Suprapubic skin (tissue), 4 donors: ENCODE data around the gene ADSS2.

Source experiments
- CTCF ChIP-seq, 2 donors: fragments of 200-600 bp in 1 of 2; fragments of 450-650 bp in 1 of 2; sonication (generic) in 1 of 2; IDR thresholded peaks; one replicate each; pipeline ENCODE4 v1.5.1; 2016 to 2019; ENCODE audit warnings: antibody characterized with exemption in 2 of 2, mild to moderate bottlenecking in 1 of 2, moderate library complexity in 1 of 2
- EP300 ChIP-seq: sonication (generic); formaldehyde crosslinking; IDR thresholded peaks from one replicate; pipeline ENCODE4 v1.6.1; 2017; ENCODE audit warnings: antibody characterized with exemption
- POLR2A ChIP-seq, 2 donors: fragments of 450-650 bp; IDR thresholded peaks; one replicate each; pipeline ENCODE4 v1.6.1; 2017; ENCODE audit warnings: antibody characterized with exemption in 2 of 2, mild to moderate bottlenecking in 2 of 2, moderate library complexity in 2 of 2
- POLR2AphosphoS5 ChIP-seq, 3 donors: sonication (generic); formaldehyde crosslinking; IDR thresholded peaks; one replicate each; pipeline ENCODE4 v1.6.1; 2017; ENCODE audit warnings: antibody characterized with exemption in 3 of 3

- TF ChIP-seq CTCF (IDR thresholded peaks at IDR 0.05) (no peak), POLR2A (IDR thresholded peaks at IDR 0.05) (no peak), EP300 (no peak), POLR2AphosphoS5 (IDR thresholded peaks at IDR 0.05) (no peak)
These were observed 3.3 kb downstream of the ADSS2 start for GRCh38 chr1:244448279-244449036.
